Measurements from ENCODE around the gene ST6GAL1.
"Not testable (repeated sequence)": the region's sequence is repeated elsewhere in the genome, so short reads cannot be mapped to it uniquely, and the experiment has no call there.

The ST6GAL1 gene

GRCh38 chr3:187040516-187041361, 110.4 kb downstream of the ST6GAL1 start:
- Mint-ChIP-seq H3K27ac (peak overlapping the region; percentile 97), H3K27me3 (no peaks in the 10 kb centered on the region), H3K36me3 (peaks cover 39% of the 10 kb centered on the region), H3K9me3 (ENCODE audit: low read depth) (peaks cover 2% of the 10 kb centered on the region), H3K4me3 (peak overlapping the region; percentile 80), H3K4me1 (ENCODE audit: low read depth) (peaks cover 76% of the 10 kb centered on the region)

- H3K9me3 Mint-ChIP-seq (ENCODE audit: low read depth): no peaks in the 10 kb centered on the region
- H3K27ac Mint-ChIP-seq: peak overlapping the region; percentile 97
- H3K36me3 Mint-ChIP-seq: peaks cover 44% of the 10 kb centered on the region
- H3K27me3 Mint-ChIP-seq: no peaks in the 10 kb centered on the region
- peak overlapping the region; percentile 80 for H3K4me3 Mint-ChIP-seq
- H3K4me1 Mint-ChIP-seq (ENCODE audit: low read depth): peaks cover 85% of the 10 kb centered on the region
Measured at GRCh38 chr3:187041362-187042307, 111.3 kb downstream of the ST6GAL1 start.

GRCh38 chr3:187042346-187042745, 112.0 kb downstream of the ST6GAL1 start:
- no peaks in the 10 kb centered on the region for H3K9me3 Mint-ChIP-seq (ENCODE audit: low read depth)
- H3K27me3 Mint-ChIP-seq: no peaks in the 10 kb centered on the region
- H3K4me3 Mint-ChIP-seq: peak overlapping the region; percentile 80
- peaks cover 44% of the 10 kb centered on the region for H3K36me3 Mint-ChIP-seq
- peaks cover 87% of the 10 kb centered on the region for H3K4me1 Mint-ChIP-seq (ENCODE audit: low read depth)
- H3K27ac Mint-ChIP-seq: peak overlapping the region; percentile 97

DNA sequence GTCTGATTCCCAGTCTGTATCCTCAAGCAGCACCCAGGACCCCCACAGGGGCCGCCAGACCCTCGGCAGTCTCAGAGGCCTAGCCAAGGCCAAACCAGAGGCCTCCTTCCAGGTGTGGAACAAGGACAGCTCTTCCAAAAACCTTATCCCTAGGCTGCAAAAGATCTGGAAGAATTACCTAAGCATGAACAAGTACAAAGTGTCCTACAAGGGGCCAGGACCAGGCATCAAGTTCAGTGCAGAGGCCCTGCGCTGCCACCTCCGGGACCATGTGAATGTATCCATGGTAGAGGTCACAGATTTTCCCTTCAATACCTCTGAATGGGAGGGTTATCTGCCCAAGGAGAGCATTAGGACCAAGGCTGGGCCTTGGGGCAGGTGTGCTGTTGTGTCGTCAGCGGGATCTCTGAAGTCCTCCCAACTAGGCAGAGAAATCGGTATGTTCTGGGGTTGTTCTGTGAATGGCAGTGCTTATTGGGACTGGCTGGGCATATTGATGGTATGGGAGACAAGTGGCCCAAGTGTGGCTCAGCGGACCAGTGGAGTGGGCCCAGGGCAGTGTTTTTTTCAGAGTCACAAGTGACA, 112.6 kb downstream of the ST6GAL1 start:
- peaks cover 89% of the 10 kb centered on the region for H3K4me1 Mint-ChIP-seq (ENCODE audit: low read depth)
- no peaks in the 10 kb centered on the region for H3K9me3 Mint-ChIP-seq (ENCODE audit: low read depth)
- H3K27me3 Mint-ChIP-seq: no peaks in the 10 kb centered on the region
- peak overlapping the region; percentile 80 for H3K4me3 Mint-ChIP-seq
- peaks cover 44% of the 10 kb centered on the region for H3K36me3 Mint-ChIP-seq
- peak overlapping the region; percentile 97 for H3K27ac Mint-ChIP-seq

- Mint-ChIP-seq H3K9me3 (ENCODE audit: low read depth) (no peaks in the 10 kb centered on the region), H3K4me3 (peak overlapping the region; percentile 80), H3K27ac (peak overlapping the region; percentile 97), H3K36me3 (peaks cover 46% of the 10 kb centered on the region), H3K4me1 (ENCODE audit: low read depth) (peaks cover 89% of the 10 kb centered on the region), H3K27me3 (no peaks in the 10 kb centered on the region)
Measured at GRCh38 chr3:187044206-187044605, 113.9 kb downstream of the ST6GAL1 start.

GRCh38 chr3:187044867-187045552, 114.7 kb downstream of the ST6GAL1 start:
- Mint-ChIP-seq H3K4me3 (peak overlapping the region; percentile 71), H3K36me3 (peaks cover 50% of the 10 kb centered on the region), H3K4me1 (ENCODE audit: low read depth) (peaks cover 89% of the 10 kb centered on the region), H3K27me3 (no peaks in the 10 kb centered on the region), H3K27ac (peak overlapping the region; percentile 66), H3K9me3 (ENCODE audit: low read depth) (no peaks in the 10 kb centered on the region)

- Mint-ChIP-seq H3K36me3 (peaks cover 41% of the 10 kb centered on the region), H3K9me3 (ENCODE audit: low read depth) (no peaks in the 10 kb centered on the region), H3K27me3 (no peaks in the 10 kb centered on the region), H3K4me1 (ENCODE audit: low read depth) (peaks cover 89% of the 10 kb centered on the region), H3K4me3 (peak overlapping the region; percentile 46), H3K27ac (peak overlapping the region; percentile 66)
Measured at GRCh38 chr3:187046033-187046432, 115.7 kb downstream of the ST6GAL1 start.

DNA sequence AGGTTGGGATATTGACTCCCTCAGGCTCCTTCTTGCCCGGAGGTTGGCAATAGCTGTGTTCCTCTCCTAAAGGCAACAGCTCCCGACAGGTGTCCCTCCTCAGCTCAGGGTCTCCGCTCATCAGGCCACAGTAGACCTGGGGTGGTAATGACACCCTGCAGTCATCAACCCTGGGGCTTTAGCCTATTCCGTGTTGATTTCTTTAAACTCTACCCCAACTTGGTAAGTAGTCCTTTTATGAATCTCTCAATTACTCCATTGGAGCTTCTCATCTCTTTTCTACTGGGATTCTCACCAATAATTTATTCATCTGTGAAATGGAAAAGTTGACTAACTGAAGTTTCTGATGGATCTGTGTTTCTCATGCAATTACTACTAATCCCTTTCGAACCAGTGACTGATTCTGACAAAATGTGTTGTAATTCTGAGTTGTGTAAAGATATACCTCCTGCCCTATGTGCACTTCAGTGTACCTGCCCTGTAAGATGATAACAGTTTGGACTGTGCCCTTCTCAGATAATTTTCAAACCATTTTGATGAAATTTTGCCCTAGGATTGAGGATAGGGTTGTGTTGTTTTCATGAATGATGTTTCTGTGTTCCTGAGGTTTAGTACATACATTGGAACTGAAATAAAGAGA, 119.3 kb downstream of the ST6GAL1 start:
- H3K4me3 Mint-ChIP-seq: peak overlapping the region; percentile 40
- H3K36me3 Mint-ChIP-seq: peaks cover 56% of the 10 kb centered on the region
- H3K27ac Mint-ChIP-seq: peak overlapping the region; percentile 89
- H3K27me3 Mint-ChIP-seq: no peaks in the 10 kb centered on the region
- H3K9me3 Mint-ChIP-seq (ENCODE audit: low read depth): no peaks in the 10 kb centered on the region
- peaks cover 76% of the 10 kb centered on the region for H3K4me1 Mint-ChIP-seq (ENCODE audit: low read depth)

GRCh38 chr3:187051066-187051465, 120.7 kb downstream of the ST6GAL1 start:
- Mint-ChIP-seq H3K36me3 (peaks cover 65% of the 10 kb centered on the region), H3K9me3 (ENCODE audit: low read depth) (peaks cover 6% of the 10 kb centered on the region), H3K27ac (peak overlapping the region; percentile 89), H3K27me3 (no peaks in the 10 kb centered on the region), H3K4me1 (ENCODE audit: low read depth) (peaks cover 70% of the 10 kb centered on the region), H3K4me3 (peak overlapping the region; percentile 43)

DNA sequence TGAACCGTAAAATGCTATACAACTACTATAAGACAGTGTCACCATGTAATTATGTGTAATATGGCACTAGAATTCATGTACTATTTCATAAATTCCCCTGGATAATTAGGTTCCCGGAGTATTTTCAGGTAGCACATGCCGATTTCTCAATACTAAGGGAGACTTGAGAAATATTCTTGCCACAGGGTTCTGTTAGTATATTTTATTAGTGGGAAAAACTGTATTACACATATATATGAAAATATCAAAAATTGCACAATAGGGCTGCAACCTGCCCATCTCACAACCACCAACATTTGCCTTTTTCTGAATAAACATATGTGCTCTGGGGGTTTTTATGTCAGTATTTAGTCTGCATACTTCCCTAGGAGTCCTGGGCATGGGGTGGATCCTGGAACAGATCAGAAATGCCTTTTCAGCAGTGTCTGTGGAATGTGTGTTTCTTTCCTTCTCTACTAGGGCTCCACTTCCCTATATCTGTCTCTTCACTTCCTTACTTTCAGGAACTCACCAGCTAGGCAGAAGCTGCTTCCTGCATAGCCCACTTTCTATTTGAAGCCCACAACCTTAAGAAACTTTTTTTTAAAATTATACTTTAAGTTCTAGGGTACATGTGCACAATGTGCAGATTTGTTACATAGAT, 121.5 kb downstream of the ST6GAL1 start:
- Mint-ChIP-seq H3K27me3 (no peaks in the 10 kb centered on the region), H3K4me1 (ENCODE audit: low read depth) (peaks cover 66% of the 10 kb centered on the region), H3K9me3 (ENCODE audit: low read depth) (peaks cover 8% of the 10 kb centered on the region), H3K27ac (peak overlapping the region; percentile 89), H3K4me3 (no peak overlapping the region), H3K36me3 (peaks cover 69% of the 10 kb centered on the region)

GRCh38 chr3:187052427-187052826, 122.1 kb downstream of the ST6GAL1 start:
- H3K27me3 Mint-ChIP-seq, H3K4me3 Mint-ChIP-seq: not testable (repeated sequence)
- peaks cover 10% of the 10 kb centered on the region for H3K9me3 Mint-ChIP-seq (ENCODE audit: low read depth)
- peaks cover 74% of the 10 kb centered on the region for H3K36me3 Mint-ChIP-seq
- H3K27ac Mint-ChIP-seq: peak overlapping the region; percentile 12
- H3K4me1 Mint-ChIP-seq (ENCODE audit: low read depth): peaks cover 67% of the 10 kb centered on the region

- H3K27ac Mint-ChIP-seq, H3K4me3 Mint-ChIP-seq, H3K27me3 Mint-ChIP-seq: not testable (repeated sequence)
- peaks cover 10% of the 10 kb centered on the region for H3K9me3 Mint-ChIP-seq (ENCODE audit: low read depth)
- H3K4me1 Mint-ChIP-seq (ENCODE audit: low read depth): peaks cover 63% of the 10 kb centered on the region
- peaks cover 75% of the 10 kb centered on the region for H3K36me3 Mint-ChIP-seq
Measured at GRCh38 chr3:187054433-187054832, 124.1 kb downstream of the ST6GAL1 start.

GRCh38 chr3:187057803-187058202, 127.5 kb downstream of the ST6GAL1 start:
- Mint-ChIP-seq H3K36me3 (peaks cover 62% of the 10 kb centered on the region), H3K4me1 (ENCODE audit: low read depth) (peaks cover 63% of the 10 kb centered on the region), H3K9me3 (ENCODE audit: low read depth) (peaks cover 10% of the 10 kb centered on the region)
- not testable (repeated sequence) for H3K4me3 Mint-ChIP-seq, H3K27me3 Mint-ChIP-seq, H3K27ac Mint-ChIP-seq
